Activated T-helper 1 cell treated with Interleukin-2 at 50 U/mL for 16 hours (primary cell): ENCODE measurements around the gene AHNAK.
A peak's percentile ranks its signal among the peaks of the same experiment; 100 is the strongest.
"Not testable (repeated sequence)": the region's sequence is repeated elsewhere in the genome, so short reads cannot be mapped to it uniquely, and the experiment has no call there.

ENCODE experiments used
- DNase-seq: peaks from one replicate; pipeline ENCODE4 v3.0.0-alpha.2; 2020; ENCODE audit warnings: low read depth

Gene AHNAK

GRCh38 chr11:62546244-62546928, at the start of gene AHNAK:
AHNAK (minus strand) TSS chr11:62546806; CDS start chr11:62536098, 10,708 bp downstream.
- peak; percentile 57 for DNase-seq

DNA sequence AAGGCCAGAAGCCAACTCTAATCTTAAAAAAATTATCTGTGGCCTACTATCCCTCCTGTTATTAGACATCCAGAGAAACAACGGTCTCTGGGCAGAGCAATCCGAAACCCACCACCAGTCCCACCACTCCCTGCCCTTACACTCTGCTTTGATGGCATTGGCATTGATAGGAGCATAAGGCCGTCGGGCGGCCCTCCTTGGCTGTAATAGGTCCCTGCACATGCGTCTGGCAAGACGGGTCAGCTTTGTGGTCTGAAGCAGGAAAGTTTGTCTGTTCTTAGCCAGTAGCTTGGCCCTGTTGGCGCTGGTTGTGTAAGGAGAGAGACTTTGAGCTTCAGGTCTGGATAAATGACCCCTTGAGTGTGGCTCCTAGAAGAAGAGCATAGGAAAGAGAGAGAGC, 48.5 kb upstream of the AHNAK start:
- DNase-seq: no peak

DNA sequence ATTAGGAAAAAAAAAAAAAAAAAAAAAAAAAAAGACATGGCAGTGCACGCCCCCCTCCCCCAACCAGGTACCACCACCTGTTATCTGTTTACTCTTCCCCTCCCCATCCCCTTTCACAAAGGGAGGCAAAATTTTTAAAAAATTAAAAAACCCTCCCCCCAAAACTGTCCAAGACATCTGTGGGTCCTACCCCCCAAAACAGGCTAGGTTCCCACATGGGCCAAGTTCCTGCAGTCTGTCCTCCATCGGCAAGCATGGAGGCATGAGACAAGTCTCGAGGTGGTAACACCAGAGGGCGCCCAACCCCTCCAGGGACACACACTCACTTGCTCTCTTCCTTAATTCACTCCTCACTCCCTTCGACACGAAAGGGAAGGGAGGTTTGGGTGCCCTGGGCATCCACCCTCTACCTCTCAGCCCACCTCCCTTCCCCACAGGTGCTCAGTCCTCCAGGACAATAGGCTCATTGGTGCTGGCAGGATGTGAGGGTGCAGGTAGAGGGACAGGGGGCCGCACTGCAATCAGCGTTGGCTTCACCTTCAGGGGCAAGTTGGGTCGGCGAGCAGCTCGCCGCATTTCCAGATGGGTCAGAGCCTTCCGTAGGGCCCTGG, 46.9 kb upstream of the AHNAK start:
- peak; percentile 54 for DNase-seq

- no peak for DNase-seq
Measured at GRCh38 chr11:62592989-62593421, 46.4 kb upstream of the AHNAK start.

DNA sequence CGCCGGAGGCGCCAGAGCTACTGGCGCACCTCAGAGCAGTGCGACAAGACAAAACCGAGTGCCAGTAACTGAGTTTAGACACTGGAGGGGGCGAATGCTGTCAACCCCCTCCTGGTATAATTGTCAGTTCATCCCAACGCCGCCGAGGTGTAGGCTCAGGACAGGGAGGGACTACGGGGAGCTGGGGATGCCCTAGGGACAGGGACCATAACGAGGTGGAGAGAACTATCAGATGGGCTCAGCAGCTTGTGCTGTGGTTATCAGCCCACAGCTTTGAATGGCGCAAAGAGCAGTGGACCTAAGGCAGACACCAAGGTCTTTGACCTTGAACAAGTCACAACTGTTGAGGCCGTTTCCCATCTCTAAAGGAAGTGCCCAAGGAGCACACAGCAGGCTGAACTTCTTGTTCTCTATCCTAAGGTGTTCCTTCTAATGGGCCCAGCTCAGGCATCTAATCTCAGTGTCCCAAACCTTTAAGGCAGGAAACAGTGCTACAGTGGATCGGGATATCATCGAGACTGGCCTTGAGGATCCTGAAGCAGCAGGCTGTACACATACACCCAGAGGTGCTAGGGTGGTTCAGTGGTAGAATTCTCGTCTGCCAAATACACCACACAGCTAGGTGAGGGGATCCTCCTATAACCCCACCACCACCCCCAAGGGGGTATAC, 45.7 kb upstream of the AHNAK start:
- no peak for DNase-seq

GRCh38 chr11:62591448-62592145, 45.0 kb upstream of the AHNAK start, which contains the start of gene TUT1:
TUT1 (minus strand) TSS chr11:62591523; CDS start chr11:62591485, 38 bp downstream.
- DNase-seq: peak; percentile 92

- DNase-seq: no peak
Measured at GRCh38 chr11:62588966-62589637, 42.5 kb upstream of the AHNAK start.

DNA sequence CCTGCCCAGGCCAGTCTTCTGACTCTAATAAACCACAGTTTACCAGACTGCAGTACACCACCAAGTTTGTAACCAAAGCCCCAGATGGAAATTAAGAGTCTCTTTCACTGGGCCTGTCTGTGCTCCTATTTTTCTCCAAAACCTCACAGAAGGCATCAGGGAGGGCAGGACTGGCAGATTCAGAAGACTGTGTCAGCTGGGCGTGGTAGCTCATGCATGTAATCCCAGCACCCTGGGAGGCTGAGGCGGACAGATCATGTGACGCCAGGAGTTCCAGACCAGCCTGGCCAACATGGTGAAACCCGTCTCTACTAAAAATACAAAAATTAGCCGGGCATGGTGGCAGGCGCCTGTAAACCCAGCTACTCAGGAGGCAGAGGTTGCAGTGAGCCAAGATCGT, 38.8 kb upstream of the AHNAK start:
- not testable (repeated sequence) for DNase-seq

DNA sequence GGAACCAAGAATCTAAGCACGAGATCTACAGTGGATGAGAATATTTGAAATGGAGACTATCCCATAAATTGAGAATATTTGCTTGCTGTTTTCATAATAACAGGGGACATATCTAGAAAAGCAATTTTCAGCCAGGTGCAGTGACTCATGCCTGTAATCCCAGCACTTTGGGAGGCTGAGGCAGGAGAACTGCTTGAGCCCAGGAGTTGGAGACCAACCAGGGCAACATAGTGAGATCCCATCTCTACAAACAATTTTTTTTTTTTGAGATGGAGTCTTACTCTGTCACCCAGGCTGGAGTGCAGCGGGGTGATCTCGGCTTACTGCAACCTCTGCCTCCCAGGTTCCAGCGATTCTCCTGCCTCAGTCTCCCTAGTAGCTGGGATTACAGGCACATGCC, 35.1 kb upstream of the AHNAK start:
- not testable (repeated sequence) for DNase-seq

DNA sequence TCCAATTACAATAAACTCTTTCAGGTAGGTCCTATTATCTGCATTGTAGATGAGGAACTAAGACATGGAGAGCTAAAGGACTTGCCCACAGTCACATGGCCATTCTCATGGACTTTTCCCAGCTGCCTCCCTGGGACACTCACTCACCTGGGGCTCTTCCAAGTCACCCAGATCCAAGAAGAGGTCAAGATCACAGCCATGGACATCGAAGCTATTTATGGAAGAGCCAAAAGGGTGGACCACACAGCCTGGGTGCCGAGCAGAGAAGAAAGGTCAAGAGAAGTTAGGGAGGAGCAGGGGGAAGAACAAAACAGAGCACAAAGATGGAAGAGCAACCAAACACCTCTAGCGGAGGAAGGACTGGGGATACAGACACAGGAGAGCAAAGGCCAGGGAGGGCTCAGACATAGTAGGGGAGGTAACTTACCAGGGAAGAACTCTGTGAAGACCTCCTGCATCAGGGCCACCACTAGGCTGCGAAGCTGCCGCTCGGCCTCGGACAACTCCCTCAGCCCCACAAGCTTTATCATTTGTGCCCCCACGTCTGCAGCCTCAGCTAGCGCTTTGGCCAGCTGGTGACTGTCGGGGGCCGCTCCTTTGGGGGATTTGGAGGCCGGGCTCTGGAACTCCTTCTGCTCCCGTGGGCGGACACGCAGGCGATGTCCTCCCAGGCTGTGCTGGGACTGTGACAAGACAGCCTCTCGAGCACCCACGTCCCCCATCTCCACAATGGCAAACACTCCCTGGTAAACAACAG, 34.5 kb upstream of the AHNAK start:
- DNase-seq: no peak

- DNase-seq: no peak
Measured at GRCh38 chr11:62579252-62579651, 32.6 kb upstream of the AHNAK start.

DNA sequence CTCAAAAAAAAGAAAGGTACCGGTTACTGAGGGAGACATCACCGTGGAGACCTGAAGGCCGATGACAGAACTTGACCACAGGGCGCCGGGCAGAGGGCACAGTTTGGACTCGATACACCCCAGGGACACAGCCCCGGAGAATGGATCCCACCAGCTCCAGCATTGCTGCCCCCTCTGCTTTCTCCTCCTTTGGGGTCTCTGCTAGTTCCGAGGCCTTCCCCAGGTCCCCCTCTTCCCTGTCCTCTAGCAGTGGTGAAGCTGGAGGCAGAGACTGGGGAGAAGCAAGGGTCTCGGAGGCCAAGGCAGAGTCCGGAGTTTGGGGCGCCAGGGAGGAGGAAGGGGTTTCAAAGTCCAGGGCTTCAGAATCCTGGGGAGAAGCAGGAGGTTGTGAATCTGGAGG, 31.9 kb upstream of the AHNAK start:
- no peak for DNase-seq

DNA sequence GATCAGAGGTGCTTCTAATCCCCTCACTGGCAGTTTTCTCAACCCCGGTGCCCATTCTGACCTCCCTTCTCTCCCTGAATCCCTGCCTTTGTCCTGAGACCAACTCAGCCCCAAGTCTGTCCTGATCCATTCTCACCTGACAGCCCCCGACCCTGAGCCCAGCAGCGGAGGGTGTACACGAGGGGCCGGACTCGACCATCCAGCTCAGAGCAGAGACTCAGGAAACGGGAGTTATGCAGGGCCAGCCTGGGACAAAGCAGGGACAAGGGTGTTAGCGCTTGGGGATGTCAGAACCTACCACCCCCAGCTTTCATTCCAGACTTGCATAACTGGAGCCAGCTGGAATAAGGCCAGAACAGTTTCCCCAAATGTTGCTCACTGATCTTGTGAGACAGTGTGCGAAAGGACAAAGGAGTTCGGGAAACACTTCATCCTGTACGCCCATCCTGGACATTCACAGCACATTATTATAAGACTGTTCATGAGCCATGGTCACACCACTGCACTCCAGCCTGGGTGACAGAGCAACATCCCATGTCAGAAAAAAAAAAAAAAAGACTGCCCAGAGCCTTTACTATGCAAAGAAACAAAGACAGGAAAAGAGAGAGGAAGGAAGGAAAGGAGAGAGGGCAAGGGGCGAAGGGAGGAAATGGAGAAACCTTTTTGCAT, 30.6 kb upstream of the AHNAK start:
- DNase-seq: no peak

DNA sequence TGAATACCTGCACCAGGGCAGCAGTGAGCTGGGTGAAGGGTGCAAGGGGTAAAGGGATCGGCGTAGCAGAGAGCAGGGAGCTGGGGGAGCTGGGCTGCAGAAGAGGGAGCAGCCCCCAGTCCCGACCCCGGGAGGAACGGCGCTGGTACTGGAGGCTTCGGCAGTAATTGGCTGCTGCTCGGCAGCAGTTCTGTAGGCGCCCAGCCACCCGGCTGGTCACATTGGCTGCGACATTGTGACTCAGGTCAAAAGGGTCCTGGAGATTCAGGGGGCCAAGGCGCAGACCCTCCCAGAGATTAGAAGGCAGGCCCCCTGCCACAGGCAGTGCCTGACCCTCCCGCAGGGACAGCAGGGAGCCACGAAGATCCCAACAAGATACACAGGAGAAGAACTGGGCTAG, 29.2 kb upstream of the AHNAK start:
- DNase-seq: no peak

- no peak for DNase-seq
Measured at GRCh38 chr11:62575156-62575555, 28.6 kb upstream of the AHNAK start.

DNA sequence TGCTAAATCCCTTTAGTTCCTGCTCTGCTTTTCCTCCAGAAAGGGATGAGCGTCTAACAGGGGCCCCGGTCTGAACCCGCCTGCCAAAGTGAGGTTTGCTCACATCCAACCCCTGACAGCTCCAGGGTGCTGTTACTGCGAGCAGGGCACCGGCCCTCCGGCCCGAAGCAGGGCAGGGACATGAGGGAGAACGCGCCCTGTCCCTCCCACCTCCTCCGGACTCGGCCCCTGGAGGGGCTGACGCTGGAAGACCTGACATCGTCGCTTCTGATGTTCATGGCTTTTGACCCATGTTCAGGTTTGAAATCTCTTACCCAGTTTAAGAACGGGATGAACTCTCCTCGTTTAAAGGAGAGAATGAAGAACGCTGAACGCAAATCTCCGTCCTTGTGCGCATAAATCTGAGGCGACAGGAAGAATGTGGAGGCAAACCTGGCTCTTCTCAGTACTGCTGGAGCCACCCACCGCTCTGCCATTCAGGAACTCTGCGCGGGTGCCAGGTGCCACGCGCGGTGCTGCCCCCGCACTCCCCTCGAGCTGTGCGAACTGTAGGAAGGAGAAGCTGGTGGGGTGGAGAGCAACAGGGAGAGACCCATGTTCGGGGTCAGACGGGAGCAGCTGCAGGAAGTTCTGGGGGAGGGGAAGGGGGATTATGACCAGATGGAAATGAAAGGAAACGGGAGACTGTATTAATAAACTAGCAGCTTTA, 27.9 kb upstream of the AHNAK start:
- no peak for DNase-seq

DNA sequence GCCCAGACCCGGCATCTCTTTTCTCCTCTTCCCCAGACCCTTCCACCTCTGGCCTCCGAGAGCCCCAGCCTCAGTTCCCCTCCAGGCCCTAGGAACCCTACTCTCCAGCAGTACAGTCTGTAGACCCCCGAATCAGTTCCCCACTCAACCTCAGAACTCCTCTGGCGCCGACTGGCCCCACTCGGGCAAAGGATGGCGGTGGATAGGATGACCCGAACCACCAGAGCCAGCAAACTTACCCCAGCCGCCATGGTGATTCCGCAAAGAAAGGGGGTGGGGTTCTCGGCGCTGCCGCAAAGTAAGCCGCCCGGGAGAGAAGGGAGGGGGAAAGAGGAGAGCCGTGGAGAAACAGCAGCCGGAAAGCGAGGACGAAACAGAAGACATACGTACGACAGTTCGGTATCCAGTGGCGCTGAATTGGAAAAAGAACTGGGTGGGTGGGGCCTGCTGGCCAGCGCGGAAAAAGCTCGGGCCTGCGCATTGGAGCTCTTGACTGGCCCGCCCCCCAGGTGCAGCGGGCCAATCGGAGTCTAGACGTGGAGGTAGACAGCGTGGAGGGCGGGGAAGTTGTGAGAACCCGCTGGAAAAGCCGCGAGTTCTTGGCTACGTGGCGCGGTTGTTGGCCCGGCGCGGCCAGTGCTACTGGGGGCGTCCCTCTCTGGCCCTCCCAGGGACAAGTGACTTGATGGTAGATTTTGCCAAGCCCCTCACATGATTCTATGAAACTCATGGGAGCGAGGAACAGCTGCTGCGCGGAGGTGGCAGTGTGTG, 27.2 kb upstream of the AHNAK start, which contains the start of gene EEF1G:
Gene EEF1G, minus strand, starts transcription at position 300 of the 771 bp plus-strand sequence. Its CDS starts 49 bp downstream, at position 251.
- DNase-seq: peak; percentile 98

- DNase-seq: no peak
Measured at GRCh38 chr11:62573006-62573591, 26.5 kb upstream of the AHNAK start.

DNA sequence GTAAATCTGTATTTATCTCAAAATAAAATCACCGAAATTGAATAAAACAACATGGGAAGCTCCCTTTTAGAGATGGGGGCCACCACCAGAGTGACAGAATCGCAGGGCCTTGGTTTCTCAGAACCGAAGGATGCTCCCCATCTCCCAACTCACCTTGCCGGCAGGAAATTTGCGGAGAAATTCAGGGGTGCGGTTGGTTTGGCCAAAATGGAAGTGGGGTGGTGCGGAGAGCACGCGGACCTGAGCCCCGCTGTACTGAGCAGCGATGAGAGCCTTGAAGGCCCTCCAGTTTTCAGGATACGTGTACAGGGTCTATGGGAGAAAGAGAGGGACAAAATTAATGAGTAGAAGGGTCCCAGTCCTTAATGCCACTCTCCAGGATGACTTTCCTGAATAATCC, 25.8 kb upstream of the AHNAK start:
- no peak for DNase-seq
